ENCODE results near the gene NAPA.
A peak's percentile ranks its signal among the peaks of the same experiment; 100 is the strongest.

The NAPA gene

GRCh38 chr19:47448360-47448727, 66.5 kb downstream of the NAPA start:
- no peak for DNase-seq

- no peak for DNase-seq
These were observed 67.1 kb downstream of the NAPA start for GRCh38 chr19:47447470-47448359.

GRCh38 chr19:47446534-47447469, 68.1 kb downstream of the NAPA start:
- DNase-seq, result no peak

- peak; percentile 25 for DNase-seq
These were observed 68.9 kb downstream of the NAPA start for GRCh38 chr19:47445937-47446402.

- DNase-seq, result no peak
These were observed 69.3 kb downstream of the NAPA start for GRCh38 chr19:47445527-47445926.

- no peak for DNase-seq
These were observed 70.5 kb downstream of the NAPA start for GRCh38 chr19:47444388-47444821.

- no peak for DNase-seq
These were observed 71.5 kb downstream of the NAPA start for GRCh38 chr19:47443331-47443730.

- DNase-seq, result no peak
These were observed 76.1 kb downstream of the NAPA start for GRCh38 chr19:47438793-47439220.

Measured in NCI-H2107 (cell line).